ENCODE results near the gene ZNF140. TPM values are rescaled to one million over a fixed set of nuclear protein-coding genes. Genes with fewer than 3 reads are reported as not detected.

ZNF140 gene
- 19.5 TPM for polyA plus RNA-seq (2013)

DNA sequence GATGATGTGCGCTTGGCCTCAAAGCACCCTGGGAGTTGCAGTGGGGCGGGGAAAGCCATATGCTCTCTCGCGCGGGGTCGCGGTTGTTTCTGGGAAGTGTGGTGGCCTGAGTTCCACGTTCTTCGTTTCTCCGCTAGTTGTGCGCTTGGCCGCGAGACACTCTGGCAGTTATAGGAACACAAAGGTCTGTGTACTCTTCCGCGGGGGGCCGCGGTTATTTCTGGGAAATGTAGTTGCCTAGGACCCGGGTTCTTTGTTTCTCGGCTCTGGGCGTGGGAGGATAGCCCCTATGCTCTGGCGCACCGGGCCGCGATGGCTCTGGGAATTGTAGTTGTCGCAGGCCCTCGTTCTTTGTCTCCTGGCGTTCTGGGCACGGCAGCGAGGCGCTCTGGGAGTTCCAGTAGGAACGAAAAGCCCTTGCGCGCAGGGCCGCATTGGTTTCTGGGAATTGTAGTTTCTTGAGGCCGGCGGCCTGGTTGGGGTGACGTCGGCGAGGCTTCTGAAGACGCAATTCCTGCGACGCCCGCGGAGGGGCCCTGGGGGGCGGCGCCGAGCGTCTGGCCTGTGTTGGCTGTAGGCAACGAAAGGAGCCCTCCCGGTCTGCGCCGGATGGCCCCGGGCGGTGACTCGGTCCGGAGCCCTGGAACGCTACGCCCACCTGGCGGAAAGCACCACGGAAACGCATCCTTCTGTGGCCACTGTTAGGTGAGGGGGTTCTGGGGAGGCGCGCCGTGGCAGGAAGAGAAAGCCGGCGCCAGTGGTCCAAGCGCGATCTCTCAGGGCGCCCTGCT, at the start of gene ZNF140:
Gene ZNF140 (plus strand): TSS at position 556 of the 791 bp plus-strand sequence. CDS start 398 bp downstream, outside the sequence.
- Histone ChIP-seq H3K9me3 (ENCODE audit: control extremely low read depth in 1 of 5, control insufficient read depth in 4 of 5, insufficient read depth in 2 of 5, low read depth in 1 of 5, low read length in 4 of 5) (peaks cover 15 to 69% (median 48%) of the 10 kb centered on the region in 5 experiments), H3K27ac (ENCODE audit: insufficient read depth in 1 of 2, low read depth in 1 of 2, low read length in 2 of 2, poor library complexity in 1 of 2, severe bottlenecking in 2 of 2) (peak within 1 kb of the TSS; percentile 98 to 99), H3K4me3 (ENCODE audit: control insufficient read depth in 1 of 7, extremely low read depth in 1 of 7, insufficient read depth in 4 of 7, low read depth in 2 of 7, low read length in 6 of 7) (peak within 1 kb of the TSS; percentile 49 to 88 (median 82)), H3K27me3 (replicated peaks in 2 of 5; ENCODE audit: control insufficient read depth in 4 of 5, insufficient read depth in 5 of 5, low read length in 4 of 5) (no peaks in the 10 kb centered on the region), H3K36me3 (ENCODE audit: control insufficient read depth in 4 of 4, insufficient read depth in 4 of 4, low read length in 3 of 4) (peaks cover 16 to 37% (median 29%) of the 10 kb centered on the region in 4 experiments), H3K4me1 (ENCODE audit: control extremely low read depth in 1 of 4, control insufficient read depth in 4 of 4, insufficient read depth in 4 of 4, low read length in 3 of 4) (peaks cover 0 to 12% (median 9%) of the 10 kb centered on the region in 4 experiments)
- 0% methylated on average over 68 of the region's 69 CpGs for WGBS (ENCODE audit: insufficient coverage)
- CTCF ChIA-PET, result interaction anchor here (0.7 to 1.4 kb wide), 2 partner anchors 100 to 172 kb away, joined by 3 read pairs; partner anchors contain the start of gene ZNF268
- POLR2A ChIA-PET, result interaction anchor here (0.9 to 1.6 kb wide), 2 partner anchors 50 to 101 kb away, joined by 3 to 11 read pairs; partner anchors contain the start of genes ZNF10, ZNF268 and ZNF891
- DNase-seq, result peak; percentile 99

DNA sequence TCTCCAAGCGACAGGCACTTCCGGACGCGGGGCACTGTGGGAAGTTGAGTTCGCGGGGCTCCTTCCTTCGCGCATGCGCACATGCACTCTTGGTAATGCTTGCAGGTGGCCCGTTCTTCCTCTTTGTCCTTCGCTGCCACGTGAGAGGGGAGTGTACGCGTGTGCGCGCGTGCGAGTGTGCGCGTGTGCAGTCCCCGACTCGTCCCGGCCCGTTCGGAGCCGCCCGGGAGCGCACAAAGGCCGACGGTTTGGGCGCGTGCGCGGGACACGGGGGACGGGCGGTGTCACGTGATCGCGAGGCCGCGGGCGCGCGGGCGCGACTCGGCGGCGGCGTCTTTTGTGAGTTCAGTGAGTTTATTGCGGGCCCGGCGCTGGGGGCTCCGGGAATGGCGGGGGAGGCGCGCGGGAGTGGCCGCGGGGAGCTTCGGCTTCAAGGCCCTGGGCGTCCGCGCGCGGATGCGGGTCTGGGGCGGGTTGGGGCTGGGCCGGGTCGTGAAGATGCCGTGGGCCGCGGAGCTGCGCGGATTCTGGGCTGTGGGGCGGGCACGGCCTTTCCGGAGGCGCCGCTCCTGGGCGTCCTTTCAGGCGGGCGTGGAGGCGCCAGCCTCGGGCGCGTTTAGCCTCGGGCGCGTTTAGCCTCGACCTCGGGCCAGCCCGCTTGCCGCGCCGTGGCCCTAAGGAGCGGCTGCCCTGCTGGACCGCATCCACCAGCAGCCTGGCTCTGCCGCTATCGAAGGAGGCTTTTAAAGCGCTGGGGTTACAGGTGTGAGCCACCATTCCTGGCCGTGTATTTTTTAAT, 43.3 kb upstream of the ZNF140 start, which contains the start of gene ZNF84:
Gene ZNF84 (plus strand): TSS at position 303 of the 799 bp plus-strand sequence. CDS start 3,959 bp downstream, outside the sequence.
- POLR2A ChIA-PET, result interaction anchor here (0.6 to 1.1 kb wide), 4 partner anchors 51 to 192 kb away, joined by 3 to 4 read pairs (median 4); partner anchors contain the start of genes ZNF26 and ZNF891
- Histone ChIP-seq H3K4me1 (ENCODE audit: control extremely low read depth in 1 of 4, control insufficient read depth in 4 of 4, insufficient read depth in 4 of 4, low read length in 3 of 4) (peaks cover 0 to 9% (median 0%) of the 10 kb centered on the region in 4 experiments), H3K27ac (ENCODE audit: insufficient read depth in 1 of 2, low read depth in 1 of 2, low read length in 2 of 2, poor library complexity in 1 of 2, severe bottlenecking in 2 of 2) (peak within 1 kb of the TSS; percentile 74 to 92), H3K27me3 (replicated peaks in 2 of 5; ENCODE audit: control insufficient read depth in 4 of 5, insufficient read depth in 5 of 5, low read length in 4 of 5) (no peaks in the 10 kb centered on the region), H3K36me3 (ENCODE audit: control insufficient read depth in 4 of 4, insufficient read depth in 4 of 4, low read length in 3 of 4) (peaks cover 16 to 34% (median 24%) of the 10 kb centered on the region in 4 experiments), H3K4me3 (ENCODE audit: control insufficient read depth in 1 of 7, extremely low read depth in 1 of 7, insufficient read depth in 4 of 7, low read depth in 2 of 7, low read length in 6 of 7) (peak within 1 kb of the TSS; percentile 61 to 90 (median 76)), H3K9me3 (ENCODE audit: control extremely low read depth in 1 of 5, control insufficient read depth in 4 of 5, insufficient read depth in 2 of 5, low read depth in 1 of 5, low read length in 4 of 5) (peaks cover 15 to 61% (median 39%) of the 10 kb centered on the region in 5 experiments)
- CTCF ChIA-PET, result interaction anchor here (1.2 kb wide), 1 partner anchor 9 kb away, joined by 3 read pairs; no protein-coding TSS in a partner anchor
- DNase-seq, result peak; percentile 100
- WGBS (ENCODE audit: insufficient coverage), result under 1% methylated on average over 77 of the region's 103 CpGs

DNA sequence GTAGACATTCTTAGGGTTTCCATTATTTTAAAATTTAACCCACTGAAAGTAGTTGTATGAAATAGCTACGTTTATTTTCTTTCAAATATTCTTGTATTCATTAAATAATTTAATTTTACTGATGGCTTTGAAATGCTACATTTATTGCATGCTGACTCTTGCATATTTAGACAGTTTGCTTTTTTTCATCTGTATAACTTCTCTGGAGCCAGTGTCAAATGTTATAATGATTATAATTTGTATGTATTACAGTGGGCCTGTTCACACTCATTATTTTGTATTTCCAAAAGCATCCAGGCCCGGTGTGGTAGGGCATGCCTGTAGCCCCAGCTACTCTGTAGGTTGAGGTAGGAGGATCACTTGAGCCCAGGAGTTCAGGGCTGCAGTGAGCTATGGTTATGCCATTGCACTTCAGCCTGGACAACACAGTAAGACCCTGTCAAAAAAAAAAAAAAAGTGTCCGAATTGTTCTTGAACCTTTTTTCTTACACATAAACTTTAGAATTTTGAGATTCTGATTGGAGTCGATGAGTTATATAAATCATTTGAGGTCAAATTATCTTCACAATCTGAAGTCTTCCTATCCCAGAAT, 42.5 kb upstream of the ZNF140 start:
- CTCF ChIA-PET, result interaction anchor here (1.2 kb wide), 1 partner anchor 10 kb away, joined by 3 read pairs; no protein-coding TSS in a partner anchor
- POLR2A ChIA-PET, result interaction anchor here (0.6 to 1.1 kb wide), 3 partner anchors 52 to 191 kb away, joined by 3 to 4 read pairs (median 3); partner anchors contain the start of genes ZNF26 and ZNF891
- Histone ChIP-seq H3K4me1 (ENCODE audit: control extremely low read depth in 1 of 4, control insufficient read depth in 4 of 4, insufficient read depth in 4 of 4, low read length in 3 of 4) (peaks cover 0 to 9% (median 0%) of the 10 kb centered on the region in 4 experiments), H3K36me3 (ENCODE audit: control insufficient read depth in 4 of 4, insufficient read depth in 4 of 4, low read length in 3 of 4) (peaks cover 21 to 42% (median 30%) of the 10 kb centered on the region in 4 experiments), H3K9me3 (ENCODE audit: control extremely low read depth in 1 of 5, control insufficient read depth in 4 of 5, insufficient read depth in 2 of 5, low read depth in 1 of 5, low read length in 4 of 5) (peaks cover 15 to 65% (median 47%) of the 10 kb centered on the region in 5 experiments), H3K4me3 (ENCODE audit: control insufficient read depth in 1 of 7, extremely low read depth in 1 of 7, insufficient read depth in 4 of 7, low read depth in 2 of 7, low read length in 6 of 7) (peak overlapping the region in 6 of 7 experiments; percentile 68 to 90 (median 76)), H3K27me3 (replicated peaks in 2 of 5; ENCODE audit: control insufficient read depth in 4 of 5, insufficient read depth in 5 of 5, low read length in 4 of 5) (no peaks in the 10 kb centered on the region), H3K27ac (ENCODE audit: insufficient read depth in 1 of 2, low read depth in 1 of 2, low read length in 2 of 2, poor library complexity in 1 of 2, severe bottlenecking in 2 of 2) (peak overlapping the region; percentile 74 to 92)
- DNase-seq, result peak in 2 of 3 donors; percentile 28 to 43
- no CpG with 5 or more reads among the region's 4 CpGs for WGBS (ENCODE audit: insufficient coverage)

DNA sequence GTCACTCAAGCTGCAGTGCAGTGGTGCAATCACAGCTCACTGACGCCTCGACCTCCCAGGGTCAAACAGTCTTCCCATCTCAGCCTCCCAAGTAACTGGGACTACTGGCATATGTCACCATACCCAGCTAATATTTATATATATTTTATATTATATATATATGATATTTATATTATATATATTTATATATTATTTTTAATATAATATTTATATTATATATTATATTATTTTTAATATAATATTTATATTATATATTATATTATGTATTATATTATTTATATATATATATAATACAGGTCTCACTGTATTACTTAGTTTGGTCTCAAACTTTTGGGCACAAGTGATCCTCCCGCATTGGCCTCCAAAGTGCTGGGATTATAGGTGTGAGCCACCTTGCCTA, 34.0 kb upstream of the ZNF140 start:
- WGBS (ENCODE audit: insufficient coverage), result no CpG with 5 or more reads among the region's 3 CpGs
- Histone ChIP-seq H3K4me3 (ENCODE audit: control insufficient read depth in 1 of 7, extremely low read depth in 1 of 7, insufficient read depth in 4 of 7, low read depth in 2 of 7, low read length in 6 of 7) (peak overlapping the region in 1 of 7 experiments; percentile 25), H3K36me3 (ENCODE audit: control insufficient read depth in 4 of 4, insufficient read depth in 4 of 4, low read length in 3 of 4) (peaks cover 63 to 97% (median 88%) of the 10 kb centered on the region in 4 experiments), H3K27me3 (replicated peaks in 2 of 5; ENCODE audit: control insufficient read depth in 4 of 5, insufficient read depth in 5 of 5, low read length in 4 of 5) (no peaks in the 10 kb centered on the region), H3K27ac (ENCODE audit: insufficient read depth in 1 of 2, low read depth in 1 of 2, low read length in 2 of 2, poor library complexity in 1 of 2, severe bottlenecking in 2 of 2) (no peak overlapping the region), H3K9me3 (ENCODE audit: control extremely low read depth in 1 of 5, control insufficient read depth in 4 of 5, insufficient read depth in 2 of 5, low read depth in 1 of 5, low read length in 4 of 5) (peaks cover 35 to 97% (median 82%) of the 10 kb centered on the region in 5 experiments), H3K4me1 (ENCODE audit: control extremely low read depth in 1 of 4, control insufficient read depth in 4 of 4, insufficient read depth in 4 of 4, low read length in 3 of 4) (no peaks in the 10 kb centered on the region)
- DNase-seq, result no peak
- ChIA-PET POLR2A (no interaction called here), CTCF (interaction anchor here (1.3 kb wide), 1 partner anchor 48 kb away, joined by 3 read pairs; no protein-coding TSS in a partner anchor)

DNA sequence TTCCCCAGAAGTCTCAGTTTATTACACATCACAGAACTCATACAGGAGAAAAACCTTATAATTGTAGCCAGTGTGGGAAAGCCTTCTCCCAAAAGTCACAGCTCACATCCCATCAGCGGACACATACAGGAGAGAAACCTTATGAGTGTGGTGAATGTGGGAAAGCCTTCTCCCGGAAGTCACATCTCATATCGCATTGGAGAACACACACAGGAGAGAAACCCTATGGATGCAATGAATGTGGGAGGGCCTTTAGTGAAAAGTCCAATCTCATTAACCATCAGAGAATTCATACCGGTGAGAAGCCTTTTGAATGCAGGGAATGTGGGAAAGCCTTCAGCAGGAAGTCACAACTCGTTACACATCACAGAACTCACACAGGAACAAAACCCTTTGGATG, 23.3 kb upstream of the ZNF140 start:
- 94% methylated on average over 3 of the region's 5 CpGs for WGBS (ENCODE audit: insufficient coverage)
- H3K27ac ChIP-seq (ENCODE audit: insufficient read depth in 1 of 2, low read depth in 1 of 2, low read length in 2 of 2, poor library complexity in 1 of 2, severe bottlenecking in 2 of 2), result no peak overlapping the region
- H3K4me1 ChIP-seq (ENCODE audit: control extremely low read depth in 1 of 4, control insufficient read depth in 4 of 4, insufficient read depth in 4 of 4, low read length in 3 of 4), result no peaks in the 10 kb centered on the region
- peak overlapping the region in 2 of 7 experiments; percentile 2 to 49 for H3K4me3 ChIP-seq (ENCODE audit: control insufficient read depth in 1 of 7, extremely low read depth in 1 of 7, insufficient read depth in 4 of 7, low read depth in 2 of 7, low read length in 6 of 7)
- ChIA-PET POLR2A (no interaction called here), CTCF (interaction anchor here (1.3 to 2.1 kb wide), 2 partner anchors 12 to 18 kb away, joined by 3 to 5 read pairs; no protein-coding TSS in a partner anchor)
- no peak for DNase-seq
- no peaks in the 10 kb centered on the region for H3K27me3 ChIP-seq (replicated peaks in 2 of 5; ENCODE audit: control insufficient read depth in 4 of 5, insufficient read depth in 5 of 5, low read length in 4 of 5)
- peaks cover 24 to 70% (median 40%) of the 10 kb centered on the region in 4 experiments for H3K36me3 ChIP-seq (ENCODE audit: control insufficient read depth in 4 of 4, insufficient read depth in 4 of 4, low read length in 3 of 4)
- peaks cover 40 to 92% (median 53%) of the 10 kb centered on the region in 5 experiments for H3K9me3 ChIP-seq (ENCODE audit: control extremely low read depth in 1 of 5, control insufficient read depth in 4 of 5, insufficient read depth in 2 of 5, low read depth in 1 of 5, low read length in 4 of 5)
